Measurements from ENCODE around the gene DGCR8.
A peak's percentile ranks its signal among the peaks of the same experiment; 100 is the strongest.

Gene DGCR8

DNA sequence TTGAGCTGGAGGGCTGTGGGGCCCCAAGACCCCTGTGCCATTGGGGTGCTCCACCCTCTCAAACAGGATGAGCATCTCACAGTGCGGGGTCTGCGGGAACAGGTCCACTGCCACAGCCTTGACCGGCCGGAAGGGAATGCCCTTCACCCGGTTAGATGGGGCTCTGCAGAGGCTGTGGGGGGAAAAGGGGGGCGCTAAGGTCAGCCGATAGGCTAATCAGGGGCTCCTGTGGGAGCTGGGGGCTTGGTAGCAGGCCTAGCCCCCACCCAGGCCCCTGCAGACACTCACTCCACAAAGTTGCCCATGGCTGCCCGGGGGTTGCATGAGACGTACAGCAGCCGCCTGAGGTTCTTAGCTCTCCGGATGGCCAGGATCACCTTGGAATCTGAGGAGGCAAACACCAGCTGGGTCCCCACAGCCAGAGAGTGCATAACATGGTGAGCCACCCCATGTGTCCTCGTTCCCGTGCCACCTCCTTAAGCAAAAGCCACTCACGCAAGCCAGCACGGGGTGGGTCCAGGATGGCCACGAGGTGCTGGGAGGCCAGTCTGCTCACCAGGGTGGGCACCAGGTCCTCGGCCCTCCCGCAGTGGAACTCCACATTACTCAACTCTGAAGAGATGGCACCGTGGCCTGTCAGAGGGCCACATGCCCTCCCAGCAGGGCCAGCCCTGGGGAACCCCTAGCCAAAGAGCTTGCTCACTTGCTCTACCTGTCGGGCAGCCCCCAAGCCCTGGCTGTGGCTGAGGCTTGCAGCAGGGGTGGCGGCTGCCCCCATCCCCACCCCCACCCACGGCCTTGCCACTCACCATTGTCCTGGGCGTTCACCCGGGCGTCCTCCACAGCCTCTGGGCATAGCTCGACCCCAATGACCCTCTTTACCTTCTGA lies 32.8 kb downstream of the DGCR8 start:
- DNase-seq = no peak

DNA sequence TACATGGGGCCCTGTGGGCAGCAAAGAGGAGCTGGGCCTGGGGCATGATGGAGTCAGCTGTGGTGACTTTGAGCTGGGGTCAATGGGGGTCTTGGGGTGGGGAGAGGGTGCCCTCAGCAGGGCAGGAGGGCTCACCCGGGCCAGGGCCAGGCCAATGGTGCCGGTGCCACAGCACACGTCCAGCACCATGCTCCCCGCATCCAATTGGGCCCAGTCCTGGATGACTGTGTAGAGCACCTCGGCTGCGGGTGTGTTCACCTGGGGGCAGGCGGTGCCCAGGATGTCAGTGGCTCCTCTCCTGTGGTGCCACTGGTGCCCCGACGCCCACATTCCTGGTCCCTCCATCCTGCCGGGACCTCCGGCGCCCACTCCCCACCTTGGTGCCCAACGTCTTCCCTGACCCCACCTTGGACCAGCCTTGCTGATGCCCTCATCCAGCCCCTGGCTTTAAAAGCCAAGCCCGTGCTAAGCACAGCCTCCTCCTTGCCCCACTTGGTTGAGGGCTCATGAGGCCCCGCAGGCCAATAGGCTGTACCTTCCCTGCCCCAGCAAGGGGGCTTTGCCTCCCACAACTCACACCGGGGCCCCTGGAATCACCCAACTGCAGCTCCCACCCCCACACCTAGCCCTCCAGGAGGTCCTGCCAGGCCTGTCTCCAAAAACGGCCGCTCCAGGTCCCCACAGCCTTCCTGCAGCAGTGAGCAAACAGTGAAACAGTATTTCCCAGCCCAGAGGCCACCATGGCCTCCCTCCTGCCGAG lies 33.7 kb downstream of the DGCR8 start:
- no peak for DNase-seq

DNA sequence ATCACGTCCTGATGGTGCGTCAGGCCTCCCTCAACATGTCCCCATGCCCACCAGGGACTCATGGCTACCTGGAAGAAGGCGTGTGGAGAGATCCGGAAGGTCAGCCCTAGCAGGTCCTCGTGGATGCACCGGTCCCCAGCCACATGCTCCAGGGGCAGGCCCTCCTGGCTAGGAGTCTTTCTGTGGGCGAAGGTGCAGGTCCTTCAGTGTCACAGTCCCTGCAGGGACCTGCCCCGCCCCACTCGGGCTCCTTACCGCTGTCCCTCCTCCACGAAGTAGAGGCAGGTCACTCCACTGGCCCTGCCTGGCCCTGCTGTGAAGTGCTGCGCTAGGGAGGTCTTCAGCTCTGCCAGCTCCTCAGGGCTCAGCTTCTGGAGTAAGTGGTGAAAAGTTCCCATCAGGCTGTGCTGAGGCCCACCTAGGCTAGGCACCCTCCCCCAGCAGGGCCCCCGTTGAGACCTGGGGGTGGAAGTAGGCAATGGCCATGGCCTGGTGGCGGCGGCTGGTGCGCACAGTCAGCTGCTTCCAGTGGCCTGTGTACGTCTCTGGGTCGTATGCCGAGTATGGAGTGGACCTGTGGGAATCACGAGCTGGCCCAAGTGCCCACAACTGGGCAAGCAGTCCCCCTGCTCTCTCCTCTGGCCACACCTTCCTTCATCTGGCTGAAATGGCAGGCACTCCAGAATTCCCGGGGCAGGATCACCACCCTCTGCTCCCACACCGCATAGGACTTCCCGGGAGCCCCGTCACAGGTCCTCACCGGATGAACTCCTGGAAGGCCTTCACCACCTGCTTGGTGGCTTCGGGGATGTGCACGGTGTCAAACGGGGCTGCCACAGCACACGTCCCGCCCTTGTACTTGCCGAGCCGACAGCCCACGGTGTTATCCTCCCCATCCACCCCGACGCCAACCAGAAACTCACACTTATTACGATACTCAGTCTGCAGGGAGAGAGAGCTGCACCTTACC lies 34.8 kb downstream of the DGCR8 start:
- DNase-seq = no peak

DNA sequence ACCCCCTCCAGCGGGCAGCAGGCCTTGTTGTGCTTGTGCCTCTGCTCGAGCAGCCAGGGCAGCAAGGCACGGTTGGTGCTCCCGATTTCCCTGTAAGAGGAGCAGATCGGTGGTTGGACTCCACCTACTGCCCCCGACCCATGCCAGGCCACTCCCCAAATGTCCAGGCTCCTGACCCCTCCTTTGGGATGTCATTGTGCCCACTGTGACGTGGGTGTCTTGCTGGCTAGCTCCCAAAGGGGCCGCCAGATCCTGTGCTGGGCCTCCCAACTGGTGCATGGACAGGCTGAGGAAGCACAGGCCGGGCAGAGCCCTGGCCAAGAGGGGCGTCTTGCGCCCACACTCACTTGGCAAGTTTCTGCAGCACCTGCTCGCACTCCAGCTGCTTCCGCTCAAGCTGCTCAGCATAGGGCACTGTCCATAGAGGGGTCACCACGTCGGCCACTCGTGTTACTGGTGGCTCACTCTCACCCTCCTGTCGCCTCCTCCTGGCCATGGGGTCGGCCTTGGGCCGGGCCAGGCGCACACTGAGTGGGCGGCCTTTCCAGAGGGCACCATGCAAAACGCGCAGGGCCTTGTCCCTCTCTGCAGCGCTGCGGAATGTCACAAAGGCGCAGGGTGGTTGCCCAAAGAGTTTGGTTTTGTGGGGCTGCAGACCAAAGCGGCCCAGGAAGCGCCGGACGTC lies 35.8 kb downstream of the DGCR8 start, which contains the start of gene RANBP1:
Gene RANBP1, plus strand, starts transcription at position 414 of the 685 bp plus-strand sequence. Its CDS starts 81 bp downstream, at position 495.
- DNase-seq = no peak

DNA sequence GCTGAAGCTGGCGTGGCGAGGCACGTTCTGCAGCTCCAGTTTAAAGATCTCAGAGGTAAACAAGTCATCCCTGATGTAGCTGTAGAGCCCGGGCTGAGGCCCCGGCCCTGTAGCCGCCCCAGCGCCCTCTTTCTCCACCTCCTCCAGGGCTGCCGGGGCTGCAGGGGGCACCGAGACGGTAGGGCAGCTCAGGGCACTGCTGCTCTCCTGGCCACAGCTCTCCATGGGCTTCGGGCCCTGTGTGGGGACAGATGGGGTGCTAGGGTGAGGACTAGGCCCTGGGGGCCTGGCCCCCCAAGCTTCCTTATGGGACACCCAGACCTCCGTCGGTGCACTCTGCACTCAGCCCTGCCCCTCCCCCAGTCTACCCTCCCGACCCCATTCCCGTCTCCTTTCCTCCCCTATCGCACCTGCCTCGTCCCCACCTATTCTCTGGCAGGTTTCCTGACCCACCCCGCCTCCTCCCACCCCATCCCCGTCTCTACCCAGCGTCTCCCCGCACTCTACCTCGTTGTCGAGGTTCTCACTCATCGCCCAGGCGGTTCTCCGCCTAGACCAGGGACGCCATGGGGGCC lies 36.4 kb downstream of the DGCR8 start:
- DNase-seq = no peak

DNA sequence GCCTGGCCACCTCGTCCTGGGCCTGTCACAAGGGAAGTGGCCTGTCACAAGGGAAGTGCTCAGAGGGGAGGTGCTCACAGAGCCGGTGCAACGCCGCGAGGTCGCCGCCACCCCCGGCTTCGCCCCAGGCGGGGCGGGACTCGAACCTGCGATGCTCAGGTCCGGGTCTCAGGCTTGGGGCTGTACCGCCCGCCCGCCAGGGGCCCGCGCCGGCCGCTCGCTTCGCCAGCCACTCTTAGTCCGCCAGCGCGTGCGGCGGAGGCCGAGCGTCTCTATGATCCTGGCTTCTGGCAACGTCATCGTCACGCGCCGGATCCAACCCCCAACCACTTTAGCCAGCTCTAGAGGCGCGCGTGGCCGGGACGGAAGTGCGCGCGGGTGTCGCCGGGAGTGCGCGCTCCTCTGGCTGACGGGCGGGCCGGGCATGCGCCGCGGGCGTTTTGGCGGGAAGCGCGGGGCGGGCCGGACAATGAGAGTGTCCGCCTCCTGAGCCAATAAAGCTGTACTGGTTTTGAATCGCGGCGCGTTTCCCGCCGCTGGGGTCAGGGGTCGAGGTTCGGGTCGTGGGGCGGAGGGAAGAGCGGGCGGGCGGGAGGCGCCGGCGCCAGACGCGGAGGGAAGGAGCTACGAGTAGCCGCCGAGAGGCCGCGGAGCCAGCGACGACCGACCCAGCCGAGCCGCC lies 37.1 kb downstream of the DGCR8 start, which contains the start of gene TRMT2A:
Gene TRMT2A, minus strand, starts transcription at position 276 of the 682 bp plus-strand sequence. CDS start 320 bp downstream, outside the sequence.
- DNase-seq = peak; percentile 61

DNA sequence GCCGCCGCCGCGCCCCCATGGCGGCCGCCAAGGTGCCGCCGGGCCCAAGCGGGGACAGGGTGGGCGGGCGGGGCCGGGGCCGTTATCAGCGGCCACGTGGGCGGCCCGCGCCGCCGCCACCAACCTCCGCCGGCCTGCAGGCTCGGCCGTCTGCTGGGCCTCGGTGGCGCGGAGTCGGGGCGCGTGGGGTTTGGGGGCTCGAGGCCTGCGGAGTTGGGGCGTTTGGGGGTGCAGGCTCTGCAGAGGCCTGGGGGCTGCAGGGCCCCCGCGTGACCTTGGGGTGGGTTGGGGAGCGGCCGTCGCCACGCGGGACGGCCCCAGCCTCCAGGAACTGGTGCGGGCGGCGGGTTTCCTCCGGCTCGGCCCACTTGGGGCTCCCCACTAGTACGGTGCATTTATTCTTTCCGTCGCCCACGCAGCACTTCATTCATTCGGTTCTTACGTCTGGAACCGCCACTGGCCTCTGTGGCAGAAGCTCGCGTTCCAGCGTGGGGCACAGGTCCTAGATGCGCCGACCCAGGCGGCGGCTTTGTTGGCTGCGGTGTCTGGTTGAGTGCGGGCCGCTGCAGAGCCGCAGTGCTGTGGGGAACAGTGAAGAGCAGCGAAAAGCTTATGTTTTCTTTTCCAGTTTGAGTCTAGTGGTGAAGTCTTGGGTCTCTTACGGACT lies 37.7 kb downstream of the DGCR8 start:
- DNase-seq = no peak

DNA sequence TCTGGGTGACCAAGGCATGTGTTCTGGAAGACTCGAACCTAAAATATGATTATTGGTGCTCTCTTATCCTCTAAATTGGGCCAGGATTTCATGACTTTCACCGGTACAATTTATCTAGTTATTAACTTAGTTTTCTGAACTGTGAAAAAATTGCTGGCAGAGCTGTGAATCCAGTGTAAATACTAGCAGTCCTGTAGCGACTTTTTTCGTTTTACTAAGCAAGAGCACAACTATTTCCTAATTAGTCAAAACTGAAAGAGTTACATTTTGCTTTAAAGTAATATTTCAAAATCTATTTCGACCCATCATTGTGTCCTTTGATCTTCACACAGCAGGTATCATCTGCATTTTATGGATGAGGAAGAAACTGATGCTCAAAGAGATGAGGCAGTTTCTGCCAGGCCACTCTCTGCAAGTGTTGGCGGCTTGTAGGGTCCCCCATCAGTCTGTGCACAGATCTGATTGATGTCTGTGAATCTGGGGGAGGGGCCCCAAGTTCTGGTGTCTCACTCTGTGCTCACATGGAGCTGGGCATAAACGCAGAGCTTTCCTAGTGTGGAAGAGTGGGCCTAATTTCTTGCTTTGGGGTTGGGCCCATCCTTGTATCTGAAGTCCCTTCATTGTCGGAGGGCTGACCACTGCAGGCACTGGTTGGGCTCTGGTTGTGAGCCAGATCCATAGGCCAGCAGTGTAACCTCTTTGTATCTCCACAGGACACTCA lies 38.4 kb downstream of the DGCR8 start:
- DNase-seq = no peak

DNA sequence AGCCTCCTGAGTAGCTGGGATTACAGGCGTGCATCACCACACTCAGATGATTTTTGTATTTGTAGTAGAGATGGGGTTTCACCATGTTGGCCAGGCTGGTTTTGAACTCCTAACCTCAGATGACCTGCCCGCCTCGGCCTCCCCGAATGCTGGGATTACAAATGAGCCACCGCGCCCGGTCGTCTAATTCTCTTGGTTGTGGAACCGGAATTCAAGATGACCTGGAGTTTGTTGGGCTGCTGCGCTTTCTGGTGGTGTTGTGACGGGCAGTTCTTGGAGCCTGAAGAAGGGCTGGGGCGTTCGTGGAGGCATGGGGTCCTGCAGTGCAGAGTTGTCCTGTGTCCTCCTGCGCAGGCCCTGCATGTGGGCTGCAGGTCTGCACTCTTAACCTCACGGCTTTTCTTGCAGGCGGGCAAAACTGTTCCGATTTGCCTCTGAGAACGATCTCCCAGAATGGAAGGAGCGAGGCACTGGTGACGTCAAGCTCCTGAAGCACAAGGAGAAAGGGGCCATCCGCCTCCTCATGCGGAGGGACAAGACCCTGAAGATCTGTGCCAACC lies 41.9 kb downstream of the DGCR8 start:
- DNase-seq = no peak

DNA sequence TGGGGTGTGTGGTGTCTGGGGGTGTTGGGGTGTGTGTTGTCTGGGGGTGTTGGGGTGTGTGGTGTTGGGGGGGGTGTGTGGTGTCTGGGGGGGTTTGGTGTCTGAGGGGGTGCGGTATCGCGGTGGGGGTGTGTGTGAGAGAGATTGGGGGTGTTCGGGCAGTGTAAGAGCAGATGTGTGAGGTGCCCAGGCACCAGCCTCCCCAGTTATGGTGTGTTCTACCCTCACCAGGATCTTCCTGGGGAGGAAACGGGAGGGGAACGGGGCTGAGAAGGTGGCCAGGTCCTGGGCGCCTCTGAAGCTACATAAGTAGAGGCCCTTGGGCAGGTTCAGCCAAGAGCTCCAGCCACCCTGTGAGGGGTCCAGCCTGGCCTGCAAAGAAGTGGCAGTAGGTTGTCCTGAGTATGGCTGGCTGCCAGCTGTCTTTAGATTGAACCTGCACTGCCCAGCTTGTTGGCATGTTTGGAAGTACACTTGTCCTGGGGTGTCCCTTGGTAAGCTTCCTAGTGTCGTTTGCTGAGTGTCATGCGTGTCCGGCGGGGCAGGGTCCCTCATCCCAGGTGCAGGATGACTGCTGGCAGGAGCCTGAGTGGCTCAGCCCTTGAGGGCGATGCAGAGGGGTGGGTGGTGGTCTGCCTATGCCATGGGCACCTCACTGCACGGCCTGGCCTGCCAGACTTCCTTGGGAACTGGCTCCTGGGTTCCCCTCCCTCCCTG lies 43.5 kb downstream of the DGCR8 start:
- no peak for DNase-seq

DNA sequence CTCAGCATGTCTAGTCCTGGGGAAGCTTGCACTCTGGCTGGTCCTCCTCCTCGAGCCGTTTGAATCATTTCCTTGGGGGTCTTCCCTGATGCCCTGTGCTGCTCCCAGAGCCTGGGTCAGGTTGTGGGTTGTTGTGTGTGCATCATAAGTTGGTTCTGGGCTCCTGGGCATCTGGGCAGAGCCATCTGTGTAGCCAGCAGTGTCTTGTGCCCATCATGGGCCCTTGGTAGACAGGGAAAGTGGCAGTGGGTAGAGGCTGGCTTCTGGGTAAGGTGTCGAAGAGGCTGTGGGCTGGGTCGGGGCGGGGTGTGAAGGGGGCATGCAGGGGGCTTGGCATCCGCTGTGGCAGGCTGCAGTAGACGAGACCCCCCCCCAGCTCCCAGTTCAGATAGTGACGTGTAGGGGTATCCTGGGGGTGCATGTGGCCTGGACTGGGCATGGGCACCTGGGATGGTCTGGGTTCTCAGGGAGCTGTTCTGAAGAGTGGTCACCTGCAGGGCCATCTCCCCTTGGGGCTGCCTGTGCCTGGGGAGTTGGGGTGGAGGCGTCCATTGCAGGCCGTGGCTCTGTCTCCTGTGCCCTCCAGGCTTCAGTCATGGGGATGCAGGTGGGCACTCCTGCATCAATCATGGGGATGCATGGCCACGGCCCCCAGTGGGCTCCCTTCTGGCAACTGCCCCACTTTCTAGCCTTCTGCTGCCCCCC lies 44.2 kb downstream of the DGCR8 start:
- no peak for DNase-seq

DNA sequence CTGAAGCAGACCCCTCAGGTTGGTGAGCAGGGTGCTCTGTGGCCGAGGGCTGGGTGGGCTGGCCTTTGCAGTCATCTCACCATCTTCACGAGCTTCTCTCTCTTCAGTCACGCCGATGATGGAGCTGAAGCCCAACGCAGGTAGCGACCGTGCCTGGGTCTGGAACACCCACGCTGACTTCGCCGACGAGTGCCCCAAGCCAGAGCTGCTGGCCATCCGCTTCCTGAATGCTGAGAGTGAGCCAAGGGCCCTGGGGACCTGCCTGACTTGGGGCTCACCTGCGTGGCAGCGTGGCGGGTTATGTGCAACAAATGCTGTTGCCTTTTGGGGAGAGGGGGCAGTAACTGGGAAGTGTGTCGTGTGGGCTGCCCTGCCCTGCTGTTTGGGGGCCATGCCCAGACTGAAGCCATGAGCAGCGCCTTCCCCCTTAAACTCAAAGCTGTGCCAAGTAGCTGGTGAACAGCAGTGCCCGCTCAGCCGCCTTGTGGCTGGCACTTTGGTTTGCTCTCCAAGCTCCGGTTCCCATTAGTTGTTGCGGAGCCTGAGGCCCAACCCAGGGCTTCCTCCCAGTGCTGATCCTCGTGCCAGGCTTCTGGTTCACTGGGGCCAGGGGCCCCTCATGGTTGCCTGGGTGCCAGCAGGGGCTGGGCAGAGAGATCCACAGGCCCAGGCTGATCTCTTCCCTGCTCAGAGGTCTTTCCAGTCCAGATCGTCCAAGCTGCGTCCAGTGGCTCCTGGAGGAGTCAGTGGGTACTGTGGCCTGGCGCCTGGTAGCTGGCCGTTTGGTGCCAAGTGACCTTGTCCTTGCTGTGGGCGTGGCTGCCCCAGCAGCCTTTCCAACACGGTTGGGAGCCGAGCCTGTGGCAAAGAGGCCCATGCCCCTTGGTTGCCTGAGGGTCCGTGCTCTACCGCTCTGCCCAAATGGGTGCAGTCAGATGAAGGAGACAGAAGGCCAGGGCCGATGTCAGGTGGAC lies 45.4 kb downstream of the DGCR8 start:
- DNase-seq = no peak

DNA sequence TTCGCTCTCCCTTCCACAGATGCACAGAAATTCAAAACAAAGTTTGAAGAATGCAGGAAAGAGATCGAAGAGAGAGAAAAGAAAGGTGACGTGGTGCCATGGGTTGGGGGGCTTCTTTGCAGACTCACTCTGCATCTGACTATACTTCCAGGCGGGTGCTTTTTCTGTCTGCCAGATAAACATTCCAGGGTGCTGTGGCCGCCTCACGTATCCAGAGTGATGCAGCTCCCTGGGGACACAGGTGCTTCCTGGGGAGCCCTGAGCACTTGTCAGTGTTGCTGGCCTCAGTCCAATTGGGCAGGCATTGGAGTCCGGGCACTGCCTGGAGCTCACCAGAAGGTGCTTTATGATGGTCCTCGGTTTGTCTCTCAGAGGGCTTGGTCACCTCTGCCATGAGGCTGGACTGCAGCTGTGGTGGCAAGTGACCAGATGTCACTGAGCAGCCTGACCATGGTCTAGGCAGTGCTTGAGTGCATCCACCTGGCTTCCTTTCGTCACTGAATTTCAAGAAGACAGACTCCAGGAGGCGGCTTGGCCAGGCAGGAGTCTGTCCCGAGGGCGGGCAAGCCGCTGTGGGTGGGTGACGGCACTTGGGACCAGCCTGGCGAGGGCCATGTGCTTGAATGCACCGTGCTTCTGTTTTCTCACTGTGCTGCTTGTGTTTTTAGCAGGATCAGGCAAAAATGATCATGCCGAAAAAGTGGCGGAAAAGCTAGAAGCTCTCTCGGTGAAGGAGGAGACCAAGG lies 46.4 kb downstream of the DGCR8 start:
- DNase-seq = no peak

DNA sequence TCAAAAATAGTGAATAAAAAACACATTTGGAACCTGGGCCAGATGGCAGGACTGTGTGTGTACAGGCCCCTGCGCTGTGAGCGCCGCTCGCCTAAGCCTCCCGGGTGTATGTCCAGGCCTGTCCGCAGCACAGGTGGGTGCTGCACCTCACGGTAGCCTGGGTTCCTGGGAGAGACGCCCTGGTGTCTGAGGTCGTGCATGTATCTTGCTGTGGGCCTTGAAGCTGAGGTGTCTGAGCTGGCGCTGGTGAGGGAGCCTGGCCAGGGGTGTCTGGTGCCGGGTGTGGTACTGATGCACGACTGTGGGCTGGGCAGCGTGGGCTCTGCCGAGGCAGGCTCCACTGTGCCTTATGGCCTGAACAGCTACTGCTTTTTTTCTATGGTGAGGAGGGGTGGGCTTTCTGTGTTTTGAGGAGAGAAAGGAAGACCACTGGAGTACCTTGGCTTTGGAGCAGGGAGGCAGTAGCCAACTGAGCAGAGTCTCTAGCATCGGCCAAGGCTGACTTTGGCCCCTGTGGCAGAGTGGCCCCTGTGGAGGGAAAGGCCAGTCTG lies 47.4 kb downstream of the DGCR8 start:
- DNase-seq = no peak

DNA sequence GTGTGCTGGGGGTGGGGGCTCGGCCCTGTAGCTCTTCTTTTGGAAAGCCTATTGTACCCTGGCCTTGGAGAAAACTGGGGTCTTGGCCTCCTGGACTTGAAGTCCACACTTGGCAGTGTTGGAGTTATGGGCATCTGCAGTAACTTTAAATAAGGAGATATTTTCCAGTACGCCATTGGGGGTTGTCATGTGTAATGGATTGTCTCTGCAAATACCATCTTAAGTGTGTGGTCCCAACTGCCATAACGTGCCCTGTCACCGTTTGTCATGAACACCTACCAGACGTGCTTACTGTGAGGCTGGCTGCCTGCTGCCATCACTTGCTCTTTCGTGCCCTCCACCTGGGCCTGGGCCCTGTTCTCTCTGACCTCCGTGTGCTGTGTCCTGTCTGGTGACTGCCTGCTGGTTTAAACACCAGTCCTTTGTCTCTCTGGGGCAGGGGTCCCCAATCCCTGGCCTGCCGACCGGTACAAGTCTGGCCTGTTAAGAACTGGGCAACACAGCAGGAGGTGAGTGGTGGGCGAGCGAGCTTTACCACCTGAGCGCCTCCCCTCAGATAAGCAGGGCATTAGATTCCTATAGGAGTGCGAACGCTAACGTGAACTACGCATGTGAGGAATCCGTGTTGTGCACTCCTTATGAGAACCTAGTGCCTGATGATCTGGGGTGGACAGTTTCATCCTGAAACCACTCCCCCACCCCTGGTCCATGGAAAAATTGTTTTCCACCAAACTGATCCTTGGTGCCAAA lies 48.0 kb downstream of the DGCR8 start:
- DNase-seq = no peak
